Caco-2 (cell line): Measurements from ENCODE around the gene PGLYRP3. TPM values are rescaled to one million over a fixed set of nuclear protein-coding genes. Genes with fewer than 3 reads are reported as not detected.

Experiments used
- BruUV-seq: library from RNA; stranded (reverse); fragments of 400-500 nt; replicated peaks from 2 replicates; lab custom pipeline; 2021; lab: Mats Ljungman, UMichigan
- CTCF ChIA-PET: fragments of 300-600 bp; sonication (Branson Sonifier 250); formaldehyde crosslinking; loops from one replicate; lab custom pipeline; 2022; ENCODE audit warnings: antibody characterized with exemption; lab: Charles Lee
- POLR2A ChIA-PET: fragments of 300-600 bp; sonication (Branson Sonifier 250); formaldehyde crosslinking; loops from one replicate; lab custom pipeline; 2022; ENCODE audit warnings: antibody characterized with exemption; lab: Charles Lee
- DNase-seq, 2 experiments: peaks; one replicate each; pipeline versions ENCODE4 v3.0.0 to v3.0.0-alpha.2; 2020 to 2022
- H3K27me3 ChIP-seq: replicated peaks from 2 replicates; pipeline ENCODE4 v1.6.0; 2011; ENCODE audit warnings: low read length; ENCODE audit not compliant: control insufficient read depth, insufficient read depth
- H3K36me3 ChIP-seq: 2 replicates; pipeline ENCODE4 v1.5.1; 2011; ENCODE audit warnings: low read length; ENCODE audit not compliant: control insufficient read depth, insufficient read depth
- H3K4me1 ChIP-seq: fragments of 250-450 bp; sonication (Bioruptor Pico); 2 replicates; pipeline ENCODE4 v1.5.1; 2020; ENCODE audit warnings: mild to moderate bottlenecking
- H3K4me3 ChIP-seq: 2 replicates; pipeline ENCODE4 v1.5.1; 2011; ENCODE audit warnings: low read depth, mild to moderate bottlenecking, control low read depth, low read length
- H3K9me3 ChIP-seq: fragments of 250-450 bp; sonication (Bioruptor Pico); 2 replicates; pipeline ENCODE4 v1.5.1; 2020; ENCODE audit warnings: mild to moderate bottlenecking, moderate library complexity
- H3K27ac Mint-ChIP-seq: one replicate; pipeline ENCODE4 v1.8.0; 2022; ENCODE audit warnings: mixed read lengths; ENCODE audit not compliant: unreplicated experiment
- H3K27me3 Mint-ChIP-seq: one replicate; pipeline ENCODE4 v1.8.0; 2022; ENCODE audit warnings: mixed read lengths; ENCODE audit not compliant: insufficient read depth, unreplicated experiment
- H3K36me3 Mint-ChIP-seq: one replicate; pipeline ENCODE4 v1.8.0; 2022; ENCODE audit warnings: mild to moderate bottlenecking, mixed read lengths; ENCODE audit not compliant: insufficient read depth, unreplicated experiment
- H3K4me1 Mint-ChIP-seq: one replicate; pipeline ENCODE4 v1.8.0; 2022; ENCODE audit warnings: low read depth, mixed read lengths; ENCODE audit not compliant: unreplicated experiment
- H3K4me3 Mint-ChIP-seq: one replicate; pipeline ENCODE4 v1.8.0; 2022; ENCODE audit warnings: mild to moderate bottlenecking, moderate library complexity, mixed read lengths; ENCODE audit not compliant: unreplicated experiment
- H3K9me3 Mint-ChIP-seq: one replicate; pipeline ENCODE4 v1.8.0; 2022; ENCODE audit warnings: mixed read lengths; ENCODE audit not compliant: unreplicated experiment
- intact Hi-C: fragments of 100-400 bp; cut with micrococcal nuclease; formaldehyde crosslinking; loops from one replicate; pipeline ENCODE4 v1.10.0; 2022; ENCODE audit not compliant: unreplicated experiment
- total RNA-seq: library from RNA; stranded (reverse); gene quantifications from 2 replicates; pipeline ENCODE4 v1.2.3, GENCODE V29; 2022
- TF ChIP-seq, protein P1 (sequence below), 2 experiments: fragments of 200-600 bp in 1 of 2; IDR thresholded peaks; 1 replicate in 1 of 2; 2 replicates in 1 of 2; pipeline versions ENCODE4 v1.5.1 to v1.8.0; 2011 to 2022; ENCODE audit warnings: antibody characterized with exemption in 1 of 2, control low read depth in 1 of 2, inconsistent platforms in 1 of 2, low read depth in 1 of 2, low read length in 1 of 2, mild to moderate bottlenecking in 1 of 2, moderate library complexity in 1 of 2; ENCODE audit not compliant: insufficient read depth in 1 of 2, severe bottlenecking in 1 of 2, unreplicated experiment in 1 of 2

The PGLYRP3 gene
- total RNA-seq, 1 experiment from 2014 or later, result not detected

DNA sequence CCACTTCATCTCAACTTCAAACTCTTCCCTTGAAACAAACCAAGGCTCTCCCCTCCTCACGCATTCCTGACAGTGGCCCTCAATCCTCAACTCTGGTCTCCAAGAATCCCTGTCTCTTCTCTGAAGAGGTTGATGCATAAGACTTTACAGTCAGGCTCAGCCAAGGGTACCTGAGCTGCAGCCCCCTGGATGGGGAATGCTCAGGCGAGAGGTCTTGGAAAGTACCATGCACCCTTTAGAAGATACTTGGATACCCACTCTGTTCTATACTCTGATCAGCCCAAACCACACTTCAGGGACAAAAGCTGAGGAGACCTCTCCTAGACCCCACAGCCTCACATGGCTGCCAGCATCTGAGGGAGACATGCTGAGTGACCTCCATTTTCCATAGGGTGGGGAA is 536 bp upstream of the PGLYRP3 start:
- H3K4me3 Mint-ChIP-seq, result no peak overlapping the region
- Histone ChIP-seq H3K27me3 (peaks cover 1% of the 10 kb centered on the region; the same call in 1 of the 2 replicates), H3K36me3 (no peaks in the 10 kb centered on the region), H3K9me3 (no peaks in the 10 kb centered on the region), H3K4me1 (no peaks in the 10 kb centered on the region), H3K4me3 (no peak overlapping the region)
- CTCF ChIA-PET, result interaction anchor here (0.7 to 1.9 kb wide), 3 partner anchors 9 to 966 kb away, joined by 3 to 4 read pairs (median 3); partner anchors contain the start of gene PGLYRP4
- no peak for DNase-seq
- no peaks in the 10 kb centered on the region for H3K4me1 Mint-ChIP-seq
- BruUV-seq, result no TSS peak
- peaks cover 9% of the 10 kb centered on the region for H3K9me3 Mint-ChIP-seq
- peaks cover 13% of the 10 kb centered on the region for H3K27me3 Mint-ChIP-seq
- no peak overlapping the region for H3K27ac Mint-ChIP-seq
- TF ChIP-seq, protein P1, sequence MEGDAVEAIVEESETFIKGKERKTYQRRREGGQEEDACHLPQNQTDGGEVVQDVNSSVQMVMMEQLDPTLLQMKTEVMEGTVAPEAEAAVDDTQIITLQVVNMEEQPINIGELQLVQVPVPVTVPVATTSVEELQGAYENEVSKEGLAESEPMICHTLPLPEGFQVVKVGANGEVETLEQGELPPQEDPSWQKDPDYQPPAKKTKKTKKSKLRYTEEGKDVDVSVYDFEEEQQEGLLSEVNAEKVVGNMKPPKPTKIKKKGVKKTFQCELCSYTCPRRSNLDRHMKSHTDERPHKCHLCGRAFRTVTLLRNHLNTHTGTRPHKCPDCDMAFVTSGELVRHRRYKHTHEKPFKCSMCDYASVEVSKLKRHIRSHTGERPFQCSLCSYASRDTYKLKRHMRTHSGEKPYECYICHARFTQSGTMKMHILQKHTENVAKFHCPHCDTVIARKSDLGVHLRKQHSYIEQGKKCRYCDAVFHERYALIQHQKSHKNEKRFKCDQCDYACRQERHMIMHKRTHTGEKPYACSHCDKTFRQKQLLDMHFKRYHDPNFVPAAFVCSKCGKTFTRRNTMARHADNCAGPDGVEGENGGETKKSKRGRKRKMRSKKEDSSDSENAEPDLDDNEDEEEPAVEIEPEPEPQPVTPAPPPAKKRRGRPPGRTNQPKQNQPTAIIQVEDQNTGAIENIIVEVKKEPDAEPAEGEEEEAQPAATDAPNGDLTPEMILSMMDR (IDR thresholded peaks at IDR 0.05; ENCODE audit: insufficient read depth in 1 of 2, low read depth in 1 of 2, low read length in 1 of 2, severe bottlenecking in 1 of 2, unreplicated experiment in 1 of 2), result no peak
- POLR2A ChIA-PET, result no interaction called here
- no peaks in the 10 kb centered on the region for H3K36me3 Mint-ChIP-seq
- intact Hi-C loops, result no loop called here

DNA sequence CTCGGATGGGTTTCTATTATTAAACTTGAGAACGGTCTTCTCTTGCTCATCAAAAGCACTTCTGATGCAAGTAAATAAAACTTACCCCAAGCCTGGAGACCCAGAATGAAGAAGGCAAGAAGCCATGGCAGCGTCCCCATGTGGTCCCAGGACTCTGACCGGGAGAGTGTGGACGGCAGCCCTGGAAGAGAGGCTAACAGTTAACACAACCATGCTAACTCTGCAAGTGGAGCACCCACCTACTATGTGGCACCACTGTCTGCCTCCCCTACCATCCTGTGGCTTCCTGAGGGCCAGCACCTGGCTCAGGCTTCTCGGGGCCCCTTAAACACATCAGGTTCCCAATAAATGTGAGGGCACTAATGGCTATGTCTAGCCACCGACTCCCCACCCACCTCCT is 2.2 kb downstream of the PGLYRP3 start:
- H3K4me1 ChIP-seq, result no peaks in the 10 kb centered on the region
- Mint-ChIP-seq H3K36me3 (no peaks in the 10 kb centered on the region), H3K9me3 (no peaks in the 10 kb centered on the region), H3K4me3 (no peak overlapping the region), H3K27me3 (peaks cover 16% of the 10 kb centered on the region), H3K4me1 (no peaks in the 10 kb centered on the region), H3K27ac (no peak overlapping the region)
- no peak for DNase-seq
- CTCF ChIA-PET, result no interaction called here
- H3K27me3 ChIP-seq, result peaks cover 4% of the 10 kb centered on the region; the same call in 1 of the 2 replicates
- POLR2A ChIA-PET, result no interaction called here
- intact Hi-C loops, result no loop called here
- H3K9me3 ChIP-seq, result no peaks in the 10 kb centered on the region
- no peaks in the 10 kb centered on the region for H3K36me3 ChIP-seq
- BruUV-seq, result no TSS peak
- H3K4me3 ChIP-seq, result no peak overlapping the region
- TF ChIP-seq, protein P1 (IDR thresholded peaks at IDR 0.05; ENCODE audit: insufficient read depth in 1 of 2, low read depth in 1 of 2, low read length in 1 of 2, severe bottlenecking in 1 of 2, unreplicated experiment in 1 of 2), result no peak

- Histone ChIP-seq H3K27me3 (peaks cover 4% of the 10 kb centered on the region; the same call in 1 of the 2 replicates), H3K4me3 (no peak overlapping the region), H3K9me3 (no peaks in the 10 kb centered on the region), H3K4me1 (no peaks in the 10 kb centered on the region), H3K36me3 (no peaks in the 10 kb centered on the region)
- no peak for DNase-seq
- Mint-ChIP-seq H3K36me3 (no peaks in the 10 kb centered on the region), H3K4me3 (no peak overlapping the region), H3K27ac (no peak overlapping the region), H3K27me3 (peaks cover 21% of the 10 kb centered on the region), H3K9me3 (no peaks in the 10 kb centered on the region), H3K4me1 (no peaks in the 10 kb centered on the region)
- BruUV-seq, result no TSS peak
- ChIA-PET POLR2A (no interaction called here), CTCF (interaction anchor here (0.6 kb wide), 1 partner anchor 290 kb away, joined by 3 read pairs; no protein-coding TSS in a partner anchor)
- intact Hi-C loops, result no loop called here
- TF ChIP-seq, protein P1 (IDR thresholded peaks at IDR 0.05; ENCODE audit: insufficient read depth in 1 of 2, low read depth in 1 of 2, low read length in 1 of 2, severe bottlenecking in 1 of 2, unreplicated experiment in 1 of 2), result no peak
These were observed 3.3 kb downstream of the PGLYRP3 start for GRCh38 chr1:153309441-153309840.
